GM18520 (cell line): ENCODE measurements around the gene ADAM17.
"Not testable (repeated sequence)": the region's sequence is repeated elsewhere in the genome, so short reads cannot be mapped to it uniquely, and the experiment has no call there.

Source experiments
- ATAC-seq: cut with Tn5 transposase; IDR thresholded peaks from one replicate; pipeline ENCODE4 v1.9.1; 2021; ENCODE audit not compliant: unreplicated experiment

The ADAM17 gene

DNA sequence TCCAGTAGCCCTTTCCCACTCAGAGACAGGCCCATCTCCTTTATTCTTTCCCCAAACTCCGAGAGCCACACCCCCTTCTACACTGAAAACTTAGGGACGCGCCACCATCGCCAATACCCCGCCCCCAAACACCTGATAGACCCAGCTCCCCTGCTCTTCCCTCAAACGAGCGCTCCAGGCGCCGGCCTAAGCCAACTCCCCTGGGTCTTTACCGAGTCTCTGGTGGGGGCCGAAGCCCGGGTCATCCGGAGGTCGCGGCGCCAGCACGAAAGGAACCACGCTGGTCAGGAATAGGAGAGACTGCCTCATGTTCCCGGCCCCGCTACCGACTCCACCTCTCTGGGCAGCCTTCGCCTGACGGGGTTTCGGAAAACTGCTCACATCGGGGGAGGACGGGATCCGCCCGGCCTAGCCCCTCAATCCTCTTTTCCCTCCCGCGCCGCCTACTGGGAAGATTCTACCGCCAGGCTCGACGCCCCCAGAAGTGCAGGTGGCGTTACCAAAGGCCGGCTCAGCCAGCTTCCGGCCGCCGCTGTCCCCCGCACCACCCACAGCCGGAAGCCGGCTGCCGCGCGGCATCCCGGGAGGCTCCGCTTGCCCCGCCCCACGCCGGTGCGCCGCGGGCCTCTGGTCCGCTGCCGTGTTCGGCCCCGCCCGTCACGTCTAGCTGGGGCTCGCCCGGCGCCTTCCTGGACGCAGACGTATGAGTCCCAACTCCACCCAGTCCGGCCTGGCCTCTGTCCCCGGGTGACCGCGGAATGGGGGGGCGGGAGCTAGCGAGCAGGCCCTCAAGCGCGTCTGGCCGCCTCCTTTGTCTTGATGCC, at the start of gene ADAM17:
Gene ADAM17, minus strand, starts transcription at position 534 of the 824 bp plus-strand sequence. Its CDS starts 225 bp downstream, at position 309.
- ATAC-seq: peak; percentile 89

DNA sequence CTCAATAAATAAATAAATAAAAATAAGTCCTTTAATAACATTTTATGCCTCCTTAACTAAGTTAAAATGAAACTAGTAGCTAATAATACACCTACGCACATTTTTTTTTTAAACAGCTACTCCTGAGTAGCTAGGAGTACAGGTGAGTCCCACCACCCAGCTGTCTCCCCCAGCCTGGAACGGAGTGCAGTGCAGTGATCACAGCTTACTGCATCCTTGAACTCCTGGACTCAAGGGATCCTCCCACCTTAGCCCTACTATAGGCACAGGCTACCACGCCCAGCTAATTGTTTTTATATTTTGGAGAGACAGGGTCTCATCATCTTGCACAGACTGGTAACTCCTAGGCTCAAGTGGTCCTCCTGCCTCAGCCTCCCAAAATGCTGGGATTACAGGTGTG, 46.8 kb upstream of the ADAM17 start:
- no peak for ATAC-seq

DNA sequence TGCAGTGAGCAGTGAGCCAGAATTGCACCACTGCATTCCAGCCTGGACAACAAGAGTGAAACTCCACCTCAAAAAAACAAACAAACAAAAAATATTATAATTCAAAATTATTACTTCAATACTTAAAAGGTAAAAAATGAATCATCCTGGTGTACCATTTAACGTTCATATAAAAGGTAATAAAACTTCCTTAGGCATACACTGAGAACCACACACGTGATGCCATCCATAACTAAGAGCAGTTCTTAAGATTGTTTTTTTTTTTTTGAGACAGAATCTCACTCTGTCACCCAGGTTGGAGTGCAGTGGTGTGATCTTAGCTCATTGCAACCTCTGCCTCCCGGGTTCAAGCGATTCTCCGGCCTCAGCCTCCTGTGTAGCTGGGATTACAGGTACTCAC, 45.8 kb upstream of the ADAM17 start:
- ATAC-seq: no peak

DNA sequence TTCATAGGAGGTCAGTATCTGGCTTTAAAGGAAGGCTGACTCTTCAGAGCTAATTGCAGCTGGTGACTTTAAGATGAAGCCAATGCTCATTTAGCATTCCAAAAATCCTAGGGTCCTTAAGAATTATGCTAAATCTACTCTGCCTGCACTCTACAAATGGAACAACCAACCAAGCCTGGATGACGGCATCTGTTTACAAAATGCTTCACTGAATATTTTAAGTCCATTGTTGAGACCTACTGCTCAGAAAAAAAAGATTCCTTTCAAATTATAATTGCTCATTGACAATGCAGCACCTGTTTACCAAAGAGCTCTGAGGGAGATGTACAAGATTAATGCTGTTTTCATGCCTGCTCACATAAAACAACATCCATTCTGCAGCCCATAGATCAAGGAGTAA, 43.8 kb upstream of the ADAM17 start:
- no peak for ATAC-seq

DNA sequence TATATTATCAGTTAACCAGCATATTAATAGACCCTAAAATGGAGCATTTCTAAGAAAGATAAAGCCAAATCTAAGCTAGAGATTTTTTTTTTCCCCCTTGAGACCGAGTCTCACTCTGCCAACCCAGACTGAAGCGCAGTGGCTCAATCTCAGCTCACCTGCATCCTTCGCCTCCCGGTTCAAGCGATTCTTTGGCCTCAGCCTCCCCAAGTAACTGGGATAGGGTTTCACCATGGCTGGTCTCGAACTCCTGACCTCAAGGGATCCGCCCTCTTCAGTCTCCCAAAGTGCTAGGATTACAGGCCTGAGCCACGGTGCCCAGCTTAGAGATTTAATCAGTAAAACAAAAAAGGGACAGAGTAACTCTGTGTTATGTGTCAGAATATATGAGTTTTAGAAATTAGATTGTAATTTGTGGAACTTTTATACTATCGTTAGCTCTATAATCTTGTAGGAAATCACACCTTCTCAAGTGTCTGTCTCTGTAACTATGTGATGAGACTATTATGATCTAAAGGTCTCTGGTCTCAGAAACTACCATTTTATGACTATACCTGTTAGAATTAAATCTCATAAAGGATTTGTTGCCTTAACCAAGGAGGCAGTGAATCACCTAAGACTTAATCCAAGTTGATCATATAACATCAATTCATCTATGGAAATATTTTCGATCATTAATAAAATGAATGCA, 41.1 kb upstream of the ADAM17 start:
- no peak for ATAC-seq

DNA sequence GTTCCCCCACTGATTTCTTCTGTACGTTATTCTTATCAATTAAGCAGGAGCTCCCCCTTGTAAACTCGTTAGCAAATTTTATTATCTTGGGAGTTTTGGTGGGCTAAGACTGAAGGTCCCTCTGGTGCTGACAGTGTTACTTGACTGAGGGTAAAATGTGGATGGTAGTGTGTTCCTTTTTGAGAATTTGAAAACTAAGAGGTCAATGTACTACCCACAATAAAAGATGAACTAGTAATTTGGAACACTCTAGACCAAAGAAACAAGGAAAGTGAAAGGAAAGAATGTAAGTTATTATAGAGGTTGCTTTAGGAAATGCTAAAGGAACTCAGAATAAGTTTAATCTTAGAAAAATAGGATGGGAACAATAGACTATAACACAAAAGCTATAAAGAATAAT, 40.1 kb upstream of the ADAM17 start:
- no peak for ATAC-seq

DNA sequence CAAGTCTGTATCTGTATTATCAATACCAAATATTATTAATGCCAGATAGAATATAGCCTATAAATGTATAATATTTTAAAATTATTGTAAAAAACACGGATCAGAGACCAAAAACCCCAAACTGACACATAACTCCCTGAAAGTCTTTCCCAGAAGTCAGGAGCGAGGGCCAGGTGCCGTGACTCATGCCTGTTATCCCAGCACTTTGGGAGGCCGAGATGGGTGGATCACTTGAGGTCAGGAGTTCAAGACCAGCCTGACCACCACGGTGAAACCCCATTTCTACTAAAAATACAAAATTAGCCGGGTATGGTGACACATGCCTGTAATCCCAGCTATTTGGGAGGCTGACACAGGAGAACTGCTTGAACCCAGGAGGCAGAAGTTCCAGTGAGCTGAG, 39.6 kb upstream of the ADAM17 start:
- not testable (repeated sequence) for ATAC-seq

DNA sequence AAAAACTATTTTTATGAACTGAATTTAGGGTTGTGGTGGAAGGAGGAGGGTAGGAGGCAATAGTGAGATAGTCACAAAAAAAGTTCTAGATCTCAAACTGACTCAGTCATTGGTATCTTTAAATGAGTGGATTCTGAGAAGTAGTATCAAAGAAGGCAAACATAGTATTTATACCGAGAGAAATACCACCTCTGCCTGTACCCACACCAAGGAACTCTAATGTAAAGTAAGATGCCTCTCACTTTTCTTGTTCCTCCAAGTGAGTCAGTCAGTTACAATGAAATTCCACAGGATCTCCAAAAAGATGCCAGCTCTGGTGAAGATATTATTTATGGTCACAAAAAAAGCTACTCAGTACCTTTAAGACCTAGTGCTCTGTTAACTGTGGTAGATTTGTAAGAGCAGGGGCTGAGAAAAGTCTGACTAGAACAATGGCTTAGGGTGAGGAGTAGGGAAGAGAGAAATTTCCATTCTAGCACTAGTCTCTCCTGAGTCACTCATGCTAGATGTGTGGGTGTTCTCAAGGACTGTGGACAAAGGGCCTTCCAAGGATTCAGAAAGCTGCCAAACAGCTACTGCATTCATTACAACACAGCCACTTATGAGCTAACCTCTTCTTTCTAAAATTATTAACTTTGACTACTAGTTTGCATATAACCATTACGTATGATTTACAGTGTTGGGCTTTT, 38.9 kb upstream of the ADAM17 start:
- no peak for ATAC-seq

DNA sequence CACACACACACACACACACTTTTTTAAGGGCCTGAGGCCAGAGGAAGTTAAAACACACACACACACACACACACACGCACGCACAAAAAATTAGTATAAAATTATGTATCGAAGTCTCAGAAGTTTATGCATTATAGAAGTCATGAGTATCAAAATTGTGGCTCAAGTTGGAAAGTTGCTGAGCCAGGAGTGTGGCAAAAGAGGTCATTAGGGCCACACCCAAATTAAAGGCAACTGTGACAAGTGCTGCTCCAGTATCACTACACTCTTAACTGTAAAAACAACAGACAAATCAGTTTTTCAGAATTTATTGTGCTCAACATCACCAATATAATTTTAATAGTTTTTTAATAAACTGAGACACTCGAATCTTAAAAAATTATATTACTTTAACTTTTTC, 38.3 kb upstream of the ADAM17 start:
- no peak for ATAC-seq

DNA sequence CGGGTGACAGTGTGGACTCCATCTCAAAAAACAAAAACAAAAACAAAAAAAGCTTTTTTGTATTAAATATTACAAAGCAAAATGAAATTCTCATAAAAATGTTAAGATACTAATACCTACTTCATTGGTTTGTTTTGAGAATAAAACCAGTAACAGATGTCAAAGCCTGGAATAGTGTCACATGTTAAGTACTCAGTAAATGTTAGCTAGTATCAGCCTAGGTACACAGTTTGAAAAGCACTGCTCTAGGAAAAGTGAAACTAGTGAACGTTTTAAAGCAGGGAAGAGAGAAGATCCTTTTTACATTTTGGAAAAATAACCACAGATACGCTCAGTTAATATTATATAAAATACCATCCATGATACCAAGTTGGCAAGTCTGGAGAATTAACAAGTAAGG, 37.1 kb upstream of the ADAM17 start:
- no peak for ATAC-seq

DNA sequence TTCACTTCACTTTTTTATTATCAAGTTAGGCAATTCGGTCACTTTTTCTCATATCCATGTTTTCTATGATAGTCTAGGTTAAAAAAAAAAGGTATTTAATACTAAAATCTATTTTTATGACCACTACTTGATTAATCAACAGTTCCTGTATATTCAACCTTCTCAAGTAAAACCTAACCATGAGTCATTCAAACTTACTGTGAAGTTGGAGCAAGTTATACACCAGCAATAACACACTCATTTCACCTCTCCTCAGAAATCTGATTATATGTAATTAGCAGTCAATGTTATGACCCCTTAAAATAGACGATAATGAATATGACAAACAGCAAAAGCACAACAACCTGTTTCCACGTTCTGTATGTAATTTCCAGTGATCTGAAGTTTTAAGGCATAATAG, 35.0 kb upstream of the ADAM17 start:
- no peak for ATAC-seq

DNA sequence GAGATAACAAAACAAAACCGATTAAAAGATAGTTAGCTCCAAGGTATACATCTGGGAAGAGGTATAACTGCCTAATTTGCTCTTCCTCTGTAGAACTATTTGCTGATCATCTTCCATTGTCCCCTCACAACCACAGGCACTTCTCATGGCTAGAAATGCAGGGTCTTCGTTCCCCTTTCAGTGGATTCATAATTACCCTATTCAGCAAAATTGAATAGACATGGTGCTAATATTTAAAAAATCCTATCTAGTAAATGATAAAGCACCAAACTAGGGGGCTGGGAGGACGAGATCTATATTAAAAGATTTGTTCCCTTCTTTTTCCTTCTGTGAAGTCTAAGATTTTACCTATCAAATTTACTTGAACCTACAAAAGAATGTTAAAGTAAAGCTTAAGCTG, 30.8 kb upstream of the ADAM17 start:
- no peak for ATAC-seq

DNA sequence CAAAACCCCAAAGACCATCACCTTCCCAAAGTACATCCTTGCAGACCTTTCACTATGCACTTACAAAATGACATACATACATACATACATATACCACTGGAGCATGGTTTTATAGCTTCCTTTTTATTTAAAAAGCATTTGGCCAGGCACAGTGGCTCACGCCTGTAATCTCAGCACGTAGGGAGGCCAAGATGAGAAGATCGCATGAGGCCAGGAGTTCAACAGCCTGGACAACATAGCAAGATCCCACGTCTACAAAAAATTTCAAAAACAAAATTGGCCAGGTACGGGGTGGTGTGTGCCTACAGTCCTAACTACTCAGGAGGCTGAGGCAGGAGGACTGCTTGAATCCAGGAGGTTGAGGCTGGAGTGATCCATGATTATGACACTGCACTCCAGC, 29.9 kb upstream of the ADAM17 start:
- ATAC-seq: no peak

DNA sequence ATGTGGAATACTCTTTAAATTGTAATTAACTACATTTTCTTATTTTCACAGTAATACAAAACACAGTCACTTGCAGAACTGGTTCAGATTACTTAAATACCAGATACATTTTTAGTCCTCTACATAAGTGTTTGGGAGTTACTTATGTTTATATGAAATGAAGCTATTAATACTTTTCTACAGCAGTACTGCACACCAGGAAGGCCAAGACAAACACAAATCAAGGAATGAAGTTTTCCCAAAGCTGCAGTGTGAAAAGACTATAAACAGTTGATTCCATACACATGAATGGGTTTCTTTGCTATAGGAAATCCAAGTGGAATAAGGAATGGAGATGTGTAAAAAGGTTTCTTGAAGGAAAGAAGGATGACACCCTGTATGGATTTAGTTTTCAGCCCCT, 29.3 kb upstream of the ADAM17 start:
- not testable (repeated sequence) for ATAC-seq

DNA sequence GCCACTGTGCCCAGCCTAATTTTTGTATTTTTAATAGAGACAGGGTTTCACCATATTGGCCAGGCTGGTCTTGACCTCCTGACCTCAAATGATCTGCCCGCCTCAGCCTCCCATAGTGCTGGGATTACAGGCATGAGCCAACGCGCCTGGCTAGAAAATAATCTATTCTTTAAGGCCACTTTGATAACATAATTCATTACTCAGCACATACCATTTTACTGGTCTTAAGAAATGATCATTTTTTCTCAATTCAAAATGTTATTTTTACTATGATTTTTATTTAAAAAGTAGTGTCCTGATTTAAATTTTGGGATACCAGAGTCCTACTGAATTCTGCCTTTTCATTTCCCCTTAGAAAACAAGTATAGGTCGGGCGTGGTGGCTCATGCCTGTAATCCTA, 27.0 kb upstream of the ADAM17 start:
- ATAC-seq: no peak

DNA sequence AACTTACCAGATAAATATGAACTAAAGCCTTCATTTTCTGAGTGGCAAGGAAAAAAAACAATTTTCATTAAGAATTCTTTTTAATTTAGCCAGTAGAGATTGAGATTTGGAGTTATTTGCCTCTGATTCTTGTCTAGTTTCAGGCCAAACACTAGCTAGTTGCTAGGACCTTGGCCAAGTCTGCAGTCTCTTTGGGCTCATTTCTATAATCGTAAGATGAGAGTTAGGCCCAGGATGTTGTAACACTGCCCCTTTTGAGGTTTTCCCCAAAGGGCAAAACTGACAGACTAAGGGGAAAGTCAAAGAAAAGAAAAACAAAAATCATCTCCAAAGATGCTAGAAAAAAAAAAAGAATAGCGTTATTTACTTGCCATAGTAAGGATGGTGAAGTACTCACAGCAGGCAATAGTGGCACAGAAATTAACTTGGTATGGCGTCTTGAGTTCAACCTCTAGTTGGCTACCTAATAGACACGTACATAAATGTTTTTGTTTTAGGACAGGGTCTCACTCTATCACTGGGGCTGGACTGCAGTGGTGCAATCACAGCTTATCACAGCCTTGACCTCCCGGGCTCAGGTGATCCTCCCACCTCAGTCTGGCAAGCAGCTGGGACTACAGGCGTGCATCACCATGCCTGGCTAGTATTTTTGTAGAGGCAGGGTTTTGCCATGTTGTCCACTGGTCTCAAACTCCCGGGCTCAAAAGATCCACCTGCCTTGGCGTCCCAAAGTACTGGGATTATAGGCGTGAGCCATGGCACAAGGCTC, 23.0 kb upstream of the ADAM17 start:
- no peak for ATAC-seq

DNA sequence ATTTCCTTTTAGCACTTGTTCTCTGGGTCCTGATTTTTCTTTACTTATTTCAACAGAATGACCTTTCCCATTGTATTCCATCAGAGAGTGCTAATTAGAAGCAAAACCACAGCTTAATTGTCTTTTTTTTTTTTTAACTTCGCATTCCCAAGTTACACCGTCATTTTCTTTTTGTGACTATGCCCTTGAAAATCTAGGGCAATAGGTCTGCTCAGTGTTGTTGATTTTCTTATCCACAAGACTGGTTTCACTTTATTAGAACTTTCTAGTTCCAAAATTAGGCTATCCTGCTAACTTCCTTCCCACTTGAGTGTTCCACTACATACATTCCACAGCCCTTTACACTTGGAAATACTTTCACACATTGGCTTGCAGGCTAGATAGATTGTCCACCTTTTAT, 18.7 kb upstream of the ADAM17 start:
- no peak for ATAC-seq

DNA sequence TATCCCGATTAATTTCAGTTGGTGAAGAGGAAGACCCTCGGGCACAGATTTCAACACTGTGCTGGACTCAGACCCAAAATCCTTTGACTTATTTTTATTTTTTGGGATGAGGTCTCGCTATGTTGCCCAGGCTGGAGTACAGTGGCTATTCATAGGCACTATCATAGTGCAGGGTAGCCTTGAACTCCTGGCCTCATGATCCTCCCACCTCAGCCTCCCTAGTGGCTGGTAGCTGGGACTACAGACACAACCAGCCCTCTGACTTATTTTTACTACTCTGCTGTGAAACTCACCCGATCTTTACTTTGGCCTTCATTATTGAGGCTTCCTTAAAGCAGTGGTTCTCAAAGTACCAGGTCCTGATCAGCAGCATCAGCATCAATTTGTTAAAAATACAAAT, 18.2 kb upstream of the ADAM17 start:
- no peak for ATAC-seq

DNA sequence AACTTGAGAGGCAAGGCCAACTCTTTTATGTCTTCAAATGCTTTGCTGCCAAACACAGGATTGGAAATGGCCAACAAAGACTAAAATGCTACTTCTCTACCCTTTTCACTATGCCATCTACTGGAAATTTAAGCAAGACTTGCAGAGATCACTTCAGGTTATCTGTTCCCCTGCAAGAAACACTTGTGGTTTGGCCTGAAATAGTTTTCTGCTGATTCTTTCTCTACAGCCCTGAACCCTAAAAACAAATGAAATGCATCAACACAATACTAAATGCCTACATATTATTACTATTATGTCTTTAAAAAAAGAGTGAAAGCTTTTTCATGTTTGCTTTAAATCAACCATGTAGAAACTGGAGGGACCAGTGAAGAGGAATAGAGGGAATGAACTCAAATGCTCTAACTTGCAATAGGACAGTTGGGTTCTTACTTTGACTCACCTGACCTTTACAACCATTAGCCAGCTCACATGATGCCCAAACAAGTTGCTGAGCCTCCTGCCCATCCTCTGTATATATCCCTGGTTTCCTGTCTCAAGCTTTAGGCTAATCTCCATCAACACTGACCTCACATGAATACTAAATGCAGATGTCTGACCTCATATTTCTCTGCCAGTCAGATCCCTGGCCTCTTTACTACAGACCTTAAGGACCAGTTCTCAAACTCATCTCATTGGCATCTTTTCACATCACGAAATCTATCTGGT, 17.5 kb upstream of the ADAM17 start:
- ATAC-seq: no peak

DNA sequence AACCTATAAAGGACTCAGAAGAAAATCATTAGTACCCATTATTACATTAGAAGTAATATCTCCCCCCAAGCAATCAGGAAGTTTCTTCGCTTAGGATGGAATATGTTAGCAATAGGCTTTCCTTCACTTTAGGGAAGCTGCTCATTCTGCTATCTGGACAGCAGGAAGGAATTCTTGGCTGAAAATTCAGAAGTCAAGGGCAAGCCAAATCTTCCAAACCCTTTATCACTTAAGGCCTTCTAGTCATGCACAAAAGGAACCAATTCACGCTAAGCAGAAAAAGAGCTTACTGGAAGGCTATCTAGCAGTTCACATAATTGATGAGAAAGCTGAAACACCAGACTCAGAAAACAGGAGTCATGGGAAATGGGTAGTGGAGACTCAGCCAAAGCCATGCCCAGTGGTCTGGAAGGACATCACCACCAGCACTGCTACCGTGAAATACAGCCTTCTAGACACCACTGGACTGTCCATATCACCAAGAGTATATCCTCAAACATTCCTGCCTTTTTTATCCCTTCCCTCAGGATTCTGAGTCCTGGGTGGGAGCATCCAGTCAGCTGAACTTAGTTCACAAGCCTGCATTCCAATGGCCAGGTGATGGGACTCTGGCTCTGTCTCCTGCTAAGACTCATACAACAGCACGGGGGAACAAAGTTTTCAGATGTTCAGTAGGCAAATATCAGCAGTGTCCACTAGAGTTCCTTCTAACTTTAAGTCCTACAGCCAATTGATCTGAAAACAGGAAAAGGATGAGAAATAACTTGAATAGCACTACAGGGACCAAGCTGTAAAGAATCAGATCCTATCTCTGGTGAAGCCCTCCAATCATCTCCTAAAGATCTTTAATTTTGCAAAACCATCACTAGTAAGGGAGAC, 14.8 kb upstream of the ADAM17 start:
- ATAC-seq: no peak
